ENCODE measurements around the gene DPYD. TPM values are rescaled to one million over a fixed set of nuclear protein-coding genes. Genes with fewer than 3 reads are reported as not detected.

The DPYD gene
- total RNA-seq, 1 donor from 2014 or later = 8.8 TPM

DNA sequence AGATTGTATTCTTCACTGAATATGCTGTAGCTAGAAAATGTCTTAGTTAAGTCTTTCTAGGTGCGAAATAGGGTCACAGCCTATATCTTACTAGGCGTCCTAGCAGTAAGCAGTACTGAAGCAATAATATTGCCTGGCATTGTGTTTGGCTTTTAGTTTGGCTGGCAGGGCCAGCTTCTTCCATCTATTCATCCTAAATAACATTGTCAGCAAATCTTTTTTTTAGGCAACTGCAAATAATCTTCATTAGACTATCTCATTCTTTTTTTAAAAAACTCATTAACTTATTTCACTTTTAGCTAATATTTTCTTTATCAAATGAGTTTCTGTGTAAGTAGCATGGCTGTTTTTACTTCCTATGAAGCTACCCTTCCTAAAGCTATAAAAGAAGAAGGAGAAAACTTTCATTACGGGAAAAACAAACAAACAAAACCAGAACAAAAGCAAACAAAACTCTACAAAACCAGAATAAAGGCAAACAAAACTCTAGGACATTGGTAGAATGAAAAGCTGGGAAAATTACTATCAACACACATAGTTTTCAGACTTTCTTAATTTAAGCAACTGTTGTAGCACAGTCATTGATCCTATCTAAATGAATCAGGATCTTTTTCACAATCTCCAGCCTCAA is 506.0 kb downstream of the DPYD start:
- DNase-seq (ENCODE audit: low read depth) = no peak
- Histone ChIP-seq H3K27ac (ENCODE audit: low read depth, low read length) (no peak overlapping the region), H2AFZ (ENCODE audit: low read depth, low read length) (no peak overlapping the region), H3K36me3 (ENCODE audit: insufficient read depth, low read length) (no peaks in the 10 kb centered on the region), H3K4me2 (ENCODE audit: low read length) (no peak overlapping the region), H3K4me3 (ENCODE audit: insufficient read depth, low read depth, low read length) (no peak overlapping the region), H4K20me1 (ENCODE audit: insufficient read depth, low read length) (no peaks in the 10 kb centered on the region), H3K4me1 (ENCODE audit: insufficient read depth, low read length) (no peaks in the 10 kb centered on the region), H3K9me3 (ENCODE audit: insufficient read depth, low read depth, low read length) (no peaks in the 10 kb centered on the region), H3K27me3 (ENCODE audit: insufficient read depth, low read length) (no peaks in the 10 kb centered on the region), H3K9ac (ENCODE audit: low read length) (no peak overlapping the region), H3K79me2 (ENCODE audit: insufficient read depth, low read length) (no peaks in the 10 kb centered on the region)
- H3K27ac Mint-ChIP-seq (ENCODE audit: unreplicated experiment) = no peak overlapping the region
- no peak overlapping the region for H3K4me3 Mint-ChIP-seq (ENCODE audit: unreplicated experiment)
- H3K4me1 Mint-ChIP-seq (ENCODE audit: low read depth, unreplicated experiment) = peaks cover 6% of the 10 kb centered on the region
- no peaks in the 10 kb centered on the region for H3K9me3 Mint-ChIP-seq (ENCODE audit: unreplicated experiment)
- FAIRE-seq = no peak
- TF ChIP-seq, protein P1, sequence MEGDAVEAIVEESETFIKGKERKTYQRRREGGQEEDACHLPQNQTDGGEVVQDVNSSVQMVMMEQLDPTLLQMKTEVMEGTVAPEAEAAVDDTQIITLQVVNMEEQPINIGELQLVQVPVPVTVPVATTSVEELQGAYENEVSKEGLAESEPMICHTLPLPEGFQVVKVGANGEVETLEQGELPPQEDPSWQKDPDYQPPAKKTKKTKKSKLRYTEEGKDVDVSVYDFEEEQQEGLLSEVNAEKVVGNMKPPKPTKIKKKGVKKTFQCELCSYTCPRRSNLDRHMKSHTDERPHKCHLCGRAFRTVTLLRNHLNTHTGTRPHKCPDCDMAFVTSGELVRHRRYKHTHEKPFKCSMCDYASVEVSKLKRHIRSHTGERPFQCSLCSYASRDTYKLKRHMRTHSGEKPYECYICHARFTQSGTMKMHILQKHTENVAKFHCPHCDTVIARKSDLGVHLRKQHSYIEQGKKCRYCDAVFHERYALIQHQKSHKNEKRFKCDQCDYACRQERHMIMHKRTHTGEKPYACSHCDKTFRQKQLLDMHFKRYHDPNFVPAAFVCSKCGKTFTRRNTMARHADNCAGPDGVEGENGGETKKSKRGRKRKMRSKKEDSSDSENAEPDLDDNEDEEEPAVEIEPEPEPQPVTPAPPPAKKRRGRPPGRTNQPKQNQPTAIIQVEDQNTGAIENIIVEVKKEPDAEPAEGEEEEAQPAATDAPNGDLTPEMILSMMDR (IDR thresholded peaks at IDR 0.05; ENCODE audit: insufficient read depth, low read depth, low read length) = no peak
- no peak for TF ChIP-seq EZH2 (IDR thresholded peaks at IDR 0.05; ENCODE audit: insufficient read depth, low read length)
- no peaks in the 10 kb centered on the region for H3K36me3 Mint-ChIP-seq (ENCODE audit: low read depth, unreplicated experiment)
- no peaks in the 10 kb centered on the region for H3K27me3 Mint-ChIP-seq (ENCODE audit: low read depth, unreplicated experiment)

DNA sequence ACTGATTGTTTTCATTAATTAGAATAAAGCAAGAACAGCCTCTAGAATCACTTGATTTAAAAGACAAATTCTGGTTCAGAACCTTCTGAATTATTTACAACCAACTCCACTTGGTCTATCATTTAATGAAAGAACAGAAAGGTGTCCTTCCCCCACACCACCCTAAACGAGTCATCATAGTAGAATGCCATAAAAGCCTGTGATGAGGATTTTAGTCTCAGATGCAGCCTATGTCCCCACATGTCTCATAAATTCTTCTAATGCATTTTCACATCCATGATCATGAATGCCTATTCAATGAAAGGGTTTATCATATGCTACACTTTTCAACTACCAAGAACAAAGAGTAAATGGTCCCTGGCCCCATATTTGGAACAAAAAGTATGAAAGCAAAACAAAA is 508.1 kb downstream of the DPYD start:
- Histone ChIP-seq H3K4me2 (ENCODE audit: low read length) (no peak overlapping the region), H3K36me3 (ENCODE audit: insufficient read depth, low read length) (no peaks in the 10 kb centered on the region)

DNA sequence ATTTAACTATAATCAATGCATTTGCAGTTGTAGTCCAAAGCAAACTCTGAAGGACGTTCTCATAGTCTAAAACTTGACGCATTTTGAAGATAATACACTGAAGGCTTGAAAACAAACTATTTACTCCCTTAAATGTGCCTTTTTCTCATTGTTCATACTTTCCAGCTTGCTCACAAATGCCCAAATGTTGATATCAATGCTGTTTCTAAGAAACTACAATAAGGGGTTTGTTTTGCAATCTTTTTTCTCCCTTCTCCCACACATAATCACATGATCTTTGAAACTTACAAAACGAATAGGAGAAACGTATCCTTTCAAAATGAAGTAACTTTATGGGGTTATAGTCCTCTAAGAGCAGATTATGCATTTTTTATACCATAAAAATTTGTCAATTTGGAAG is 508.7 kb downstream of the DPYD start:
- FAIRE-seq = no peak
- no peak overlapping the region for H3K4me2 ChIP-seq (ENCODE audit: low read length)
- no peak overlapping the region for H3K27ac ChIP-seq (ENCODE audit: low read depth, low read length)
- H3K36me3 ChIP-seq (ENCODE audit: insufficient read depth, low read length) = no peaks in the 10 kb centered on the region
- H3K4me1 Mint-ChIP-seq (ENCODE audit: low read depth, unreplicated experiment) = peaks cover 6% of the 10 kb centered on the region
- no peaks in the 10 kb centered on the region for H3K79me2 ChIP-seq (ENCODE audit: insufficient read depth, low read length)
- DNase-seq (ENCODE audit: low read depth) = peak; percentile 49
- no peak overlapping the region for H3K9ac ChIP-seq (ENCODE audit: low read length)
- H3K27me3 ChIP-seq (ENCODE audit: insufficient read depth, low read length) = no peaks in the 10 kb centered on the region
- H3K9me3 ChIP-seq (ENCODE audit: insufficient read depth, low read depth, low read length) = no peaks in the 10 kb centered on the region
- H3K27ac Mint-ChIP-seq (ENCODE audit: unreplicated experiment) = no peak overlapping the region
- H3K27me3 Mint-ChIP-seq (ENCODE audit: low read depth, unreplicated experiment) = no peaks in the 10 kb centered on the region
- H3K4me3 ChIP-seq (ENCODE audit: insufficient read depth, low read depth, low read length) = no peak overlapping the region
- TF ChIP-seq, protein P1 (IDR thresholded peaks at IDR 0.05; ENCODE audit: insufficient read depth, low read depth, low read length) = no peak
- TF ChIP-seq EZH2 (IDR thresholded peaks at IDR 0.05; ENCODE audit: insufficient read depth, low read length) = no peak
- no peaks in the 10 kb centered on the region for H4K20me1 ChIP-seq (ENCODE audit: insufficient read depth, low read length)
- H2AFZ ChIP-seq (ENCODE audit: low read depth, low read length) = no peak overlapping the region
- H3K4me1 ChIP-seq (ENCODE audit: insufficient read depth, low read length) = no peaks in the 10 kb centered on the region
- H3K9me3 Mint-ChIP-seq (ENCODE audit: unreplicated experiment) = no peaks in the 10 kb centered on the region
- H3K4me3 Mint-ChIP-seq (ENCODE audit: unreplicated experiment) = no peak overlapping the region
- no peaks in the 10 kb centered on the region for H3K36me3 Mint-ChIP-seq (ENCODE audit: low read depth, unreplicated experiment)

More for the DNA sequence above, 508.1 kb downstream of the DPYD start:
- no peak overlapping the region for H3K27ac Mint-ChIP-seq (ENCODE audit: unreplicated experiment)
- no peaks in the 10 kb centered on the region for H3K27me3 Mint-ChIP-seq (ENCODE audit: low read depth, unreplicated experiment)
- no peaks in the 10 kb centered on the region for H3K36me3 Mint-ChIP-seq (ENCODE audit: low read depth, unreplicated experiment)
- Histone ChIP-seq H3K9ac (ENCODE audit: low read length) (no peak overlapping the region), H3K4me3 (ENCODE audit: insufficient read depth, low read depth, low read length) (no peak overlapping the region), H3K4me1 (ENCODE audit: insufficient read depth, low read length) (no peaks in the 10 kb centered on the region), H3K27ac (ENCODE audit: low read depth, low read length) (no peak overlapping the region), H3K79me2 (ENCODE audit: insufficient read depth, low read length) (no peaks in the 10 kb centered on the region), H4K20me1 (ENCODE audit: insufficient read depth, low read length) (no peaks in the 10 kb centered on the region), H2AFZ (ENCODE audit: low read depth, low read length) (no peak overlapping the region), H3K9me3 (ENCODE audit: insufficient read depth, low read depth, low read length) (no peaks in the 10 kb centered on the region), H3K27me3 (ENCODE audit: insufficient read depth, low read length) (no peaks in the 10 kb centered on the region)
- no peak for DNase-seq (ENCODE audit: low read depth)
- no peak overlapping the region for H3K4me3 Mint-ChIP-seq (ENCODE audit: unreplicated experiment)
- FAIRE-seq = no peak
- no peaks in the 10 kb centered on the region for H3K9me3 Mint-ChIP-seq (ENCODE audit: unreplicated experiment)
- H3K4me1 Mint-ChIP-seq (ENCODE audit: low read depth, unreplicated experiment) = peaks cover 6% of the 10 kb centered on the region
- no peak for TF ChIP-seq EZH2 (IDR thresholded peaks at IDR 0.05; ENCODE audit: insufficient read depth, low read length)
- TF ChIP-seq, protein P1 (IDR thresholded peaks at IDR 0.05; ENCODE audit: insufficient read depth, low read depth, low read length) = no peak

All from astrocyte (in vitro differentiated cells and primary cell).